HepG2 (cell line): ENCODE data around the gene NODAL. TPM values are rescaled to one million over a fixed set of nuclear protein-coding genes. Genes with fewer than 3 reads are reported as not detected.
A peak's percentile ranks its signal among the peaks of the same experiment; 100 is the strongest.

Experiments used
- ATF4 ChIP-seq, 2 experiments: fragments of 450-650 bp in 1 of 2; sonication (generic) in 1 of 2; formaldehyde crosslinking; IDR thresholded peaks; 2 replicates each; pipeline versions ENCODE4 v1.5.0 to v1.8.0; 2020 to 2022; ENCODE audit warnings: mild to moderate bottlenecking in 1 of 2, missing genetic modification reagents in 1 of 2
- HMGXB3 ChIP-seq: sonication (generic); formaldehyde crosslinking; IDR thresholded peaks from 2 replicates; pipeline ENCODE4 v1.4.0; 2020; ENCODE audit warnings: missing genetic modification reagents, borderline replicate concordance
- HOXA3 ChIP-seq: sonication (generic); formaldehyde crosslinking; IDR thresholded peaks from 2 replicates; pipeline ENCODE4 v1.5.0; 2020; ENCODE audit warnings: missing genetic modification reagents
- IRX3 ChIP-seq: sonication (generic); formaldehyde crosslinking; IDR thresholded peaks from 2 replicates; pipeline ENCODE4 v1.8.1; 2023; ENCODE audit warnings: mild to moderate bottlenecking, low read depth, missing genetic modification reagents, borderline replicate concordance
- KLF12 ChIP-seq: sonication (generic); formaldehyde crosslinking; IDR thresholded peaks from 2 replicates; pipeline ENCODE4 v1.4.0; 2020; ENCODE audit warnings: missing genetic modification reagents, borderline replicate concordance
- MYPOP ChIP-seq: sonication (generic); formaldehyde crosslinking; IDR thresholded peaks from 2 replicates; pipeline ENCODE4 v1.8.1; 2023; ENCODE audit warnings: mild to moderate bottlenecking, moderate library complexity, missing genetic modification reagents
- NCOA5 ChIP-seq: sonication (generic); formaldehyde crosslinking; IDR thresholded peaks from 2 replicates; pipeline ENCODE4 v1.4.0; 2020; ENCODE audit warnings: missing genetic modification reagents
- PHF8 ChIP-seq: sonication (generic); formaldehyde crosslinking; IDR thresholded peaks from 2 replicates; pipeline ENCODE4 v1.5.0; 2020; ENCODE audit warnings: missing genetic modification reagents
- PRDM4 ChIP-seq: sonication (generic); formaldehyde crosslinking; IDR thresholded peaks from 2 replicates; pipeline ENCODE4 v1.9.0; 2021; ENCODE audit warnings: missing genetic modification reagents, borderline replicate concordance
- RBAK ChIP-seq: sonication (generic); formaldehyde crosslinking; IDR thresholded peaks from 2 replicates; pipeline ENCODE4 v1.5.1; 2020; ENCODE audit warnings: mild to moderate bottlenecking, missing genetic modification reagents
- SMAD1 ChIP-seq: sonication (generic); formaldehyde crosslinking; IDR thresholded peaks from 2 replicates; pipeline ENCODE4 v1.4.0; 2020; ENCODE audit warnings: missing genetic modification reagents, low read depth, mild to moderate bottlenecking, borderline replicate concordance
- SOX6 ChIP-seq, 2 experiments: fragments of 450-650 bp in 1 of 2; sonication (generic) in 1 of 2; formaldehyde crosslinking in 1 of 2; IDR thresholded peaks; 2 replicates each; pipeline versions ENCODE4 v1.4.0 to v1.6.1; 2017 to 2020; ENCODE audit warnings: antibody characterized with exemption in 1 of 2, mild to moderate bottlenecking in 1 of 2, missing genetic modification reagents in 1 of 2
- SP5 ChIP-seq: IDR thresholded peaks from 2 replicates; pipeline ENCODE4 v1.6.1; 2016; ENCODE audit warnings: low read depth, borderline replicate concordance
- ZNF260 ChIP-seq: sonication (generic); formaldehyde crosslinking; IDR thresholded peaks from 2 replicates; pipeline ENCODE4 v1.4.0; 2020; ENCODE audit warnings: missing genetic modification reagents, low read depth, mild to moderate bottlenecking, borderline replicate concordance
- ZNF547 ChIP-seq: sonication (generic); formaldehyde crosslinking; IDR thresholded peaks from 2 replicates; pipeline ENCODE4 v1.5.1; 2020; ENCODE audit warnings: mild to moderate bottlenecking, missing genetic modification reagents
- ZNF605 ChIP-seq: sonication (generic); formaldehyde crosslinking; IDR thresholded peaks from 2 replicates; pipeline ENCODE4 v1.8.0; 2022; ENCODE audit warnings: mild to moderate bottlenecking, missing genetic modification reagents
- ZNF766 ChIP-seq: sonication (generic); formaldehyde crosslinking; IDR thresholded peaks from 2 replicates; pipeline ENCODE4 v1.5.0; 2020; ENCODE audit warnings: missing genetic modification reagents, borderline replicate concordance
- polyA plus RNA-seq, 8 experiments: library from polyadenylated mRNA; depleted of rRNA in 3 of 8; stranded (reverse) in 7 of 8; unstranded in 1 of 8; fragments of >200 nt; fragmentation: Illumina TruSeq in 4 of 8; extraction: Trizol in 4 of 8; gene quantifications; 2 replicates each; pipeline versions ENCODE4 v1.2.1 to v1.2.3, GENCODE V29; 2011 to 2016; ENCODE audit warnings: low read depth in 4 of 8, missing spikeins in 1 of 8, mixed read lengths in 1 of 8; ENCODE audit not compliant: insufficient read depth in 1 of 8
- total RNA-seq, 5 experiments: library from RNA; depleted of rRNA; stranded (reverse); fragments of >200 nt; fragmentation: Illumina TruSeq; extraction: Trizol; gene quantifications; 2 replicates each; pipeline ENCODE4 v1.2.3, GENCODE V29; 2016; ENCODE audit warnings: low read depth in 1 of 5
- TF ChIP-seq, protein P1 (sequence below): sonication (generic); formaldehyde crosslinking; IDR thresholded peaks from 2 replicates; pipeline ENCODE4 v1.4.0; 2020; ENCODE audit warnings: mild to moderate bottlenecking, missing genetic modification reagents

The NODAL gene
- total and polyA plus RNA-seq, 2 of the 13 experiments (the other 11 are each of a cell fraction or from before 2014, with no cell fraction given), result not detected

DNA sequence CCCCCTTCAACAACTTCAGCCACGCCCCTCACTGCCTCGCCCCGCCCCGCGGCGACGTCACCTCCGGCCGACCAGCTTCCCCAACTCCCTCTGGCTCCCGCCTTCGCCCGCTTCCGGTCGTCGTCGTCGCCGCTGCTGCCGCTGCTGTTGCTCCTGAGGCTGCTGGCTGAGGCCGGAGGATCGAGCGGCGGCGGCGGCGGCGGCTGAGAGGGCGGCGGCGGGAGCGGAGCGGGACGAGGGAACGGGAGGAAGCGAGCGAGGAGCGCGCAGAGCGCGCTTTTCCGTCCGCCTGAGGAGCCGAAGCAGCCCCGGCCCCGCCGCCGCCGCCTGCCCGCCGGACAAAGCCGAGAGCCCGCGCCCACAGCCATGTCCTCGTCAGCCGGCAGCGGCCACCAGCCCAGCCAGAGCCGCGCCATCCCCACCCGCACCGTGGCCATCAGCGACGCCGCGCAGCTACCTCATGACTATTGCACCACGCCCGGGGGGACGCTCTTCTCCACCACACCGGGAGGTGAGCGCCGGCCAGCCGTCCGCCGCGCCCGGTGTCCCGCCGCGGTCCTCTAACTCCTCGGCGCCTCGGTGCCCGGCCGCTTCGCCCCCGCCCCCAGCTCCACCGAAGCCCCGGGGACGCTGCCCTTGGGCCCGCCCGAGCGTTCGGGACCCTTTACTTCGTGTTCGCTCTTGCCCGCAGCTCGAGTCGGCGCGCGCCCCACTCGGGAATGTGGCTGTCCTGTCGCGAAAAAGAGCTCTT, 37.3 kb downstream of the NODAL start, which contains the start of gene EIF4EBP2 (continued):
- TF ChIP-seq PRDM4, result no peak
- no peak; a peak in 1 of 4 replicates for TF ChIP-seq ATF4 (CRISPR knock-in tag; IDR thresholded peaks at IDR 0.05)
- peak; percentile 83 for TF ChIP-seq ZNF547 (CRISPR knock-in tag)
- TF ChIP-seq SOX6 (IDR thresholded peaks at IDR 0.05), result no peak
- TF ChIP-seq SOX6 (CRISPR knock-in tag; IDR thresholded peaks at IDR 0.05), result peak; percentile 61
- peak; percentile 88 for TF ChIP-seq RBAK (CRISPR knock-in tag)
- TF ChIP-seq SMAD1 (CRISPR knock-in tag), result no peak
- TF ChIP-seq ZNF766 (CRISPR knock-in tag), result no peak
- TF ChIP-seq SP5 (CRISPR knock-in tag), result peak; percentile 76
- TF ChIP-seq PHF8 (CRISPR knock-in tag), result peak; percentile 83
- peak; percentile 43; the same call in 1 of the 2 replicates for TF ChIP-seq ZNF605 (CRISPR knock-in tag)
- no peak for TF ChIP-seq NCOA5 (CRISPR knock-in tag)
- no peak for TF ChIP-seq KLF12 (CRISPR knock-in tag)
- TF ChIP-seq, protein P1, sequence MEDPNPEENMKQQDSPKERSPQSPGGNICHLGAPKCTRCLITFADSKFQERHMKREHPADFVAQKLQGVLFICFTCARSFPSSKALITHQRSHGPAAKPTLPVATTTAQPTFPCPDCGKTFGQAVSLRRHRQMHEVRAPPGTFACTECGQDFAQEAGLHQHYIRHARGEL (CRISPR knock-in tag), result peak; percentile 75; the same call in 1 of the 2 replicates
- TF ChIP-seq IRX3 (CRISPR knock-in tag), result peak; percentile 79; the same call in 1 of the 2 replicates
- peak; percentile 87 for TF ChIP-seq HOXA3 (CRISPR knock-in tag)
- TF ChIP-seq MYPOP (CRISPR knock-in tag), result 0 out of 2 replicates have a peak, but pooled peaks have one; percentile 48
- 0 out of 2 replicates have a peak, but pooled peaks have one; percentile 28 for TF ChIP-seq HMGXB3
- no peak for TF ChIP-seq ZNF260 (CRISPR knock-in tag)
